Left forelimb (tissue), 1 donor: ENCODE results near the gene MPL.
"Not testable (repeated sequence)": the region's sequence is repeated elsewhere in the genome, so short reads cannot be mapped to it uniquely, and the experiment has no call there.

Source experiments
- DNase-seq: peaks from one replicate; pipeline ENCODE4 v3.0.0-alpha.2; 2018; ENCODE audit warnings: low spot score

Gene MPL

GRCh38 chr1:43379476-43379875 lies 41.9 kb downstream of the MPL start:
- no peak for DNase-seq

GRCh38 chr1:43381612-43382011 lies 44.0 kb downstream of the MPL start:
- no peak for DNase-seq

- DNase-seq: no peak
These were observed 44.6 kb downstream of the MPL start for GRCh38 chr1:43382027-43382779.

GRCh38 chr1:43383449-43383848 lies 45.8 kb downstream of the MPL start:
- no peak for DNase-seq

GRCh38 chr1:43386676-43387075 lies 49.1 kb downstream of the MPL start:
- no peak for DNase-seq

- DNase-seq: no peak
These were observed 50.5 kb downstream of the MPL start for GRCh38 chr1:43387976-43388599.

GRCh38 chr1:43388613-43389012 lies 51.0 kb downstream of the MPL start:
- no peak for DNase-seq

GRCh38 chr1:43389326-43390313 lies 52.0 kb downstream of the MPL start, which contains the start of the genes MED8 and SZT2:
TSS of gene MED8 (minus strand) at chr1:43389800. CDS start at chr1:43389764, 36 bp downstream.
TSS of gene SZT2 (plus strand) at chr1:43389899. CDS start at chr1:43389969, 70 bp downstream.
- peak; percentile 97 for DNase-seq

GRCh38 chr1:43392702-43393101 lies 55.1 kb downstream of the MPL start:
- no peak for DNase-seq

GRCh38 chr1:43395523-43395922 lies 57.9 kb downstream of the MPL start:
- DNase-seq: no peak

GRCh38 chr1:43396059-43396458 lies 58.4 kb downstream of the MPL start:
- DNase-seq: no peak

- DNase-seq: no peak
These were observed 60.6 kb downstream of the MPL start for GRCh38 chr1:43398227-43398626.

GRCh38 chr1:43400441-43400840 lies 62.8 kb downstream of the MPL start:
- DNase-seq: not testable (repeated sequence)

GRCh38 chr1:43402089-43402865 lies 64.7 kb downstream of the MPL start:
- no peak for DNase-seq
